Gastroesophageal sphincter (tissue), 3 donors: ENCODE data around the gene GPRC6A.

ENCODE experiments used
- EP300 ChIP-seq: sonication (generic); formaldehyde crosslinking; IDR thresholded peaks from one replicate; pipeline ENCODE4 v1.6.1; 2017; ENCODE audit warnings: antibody characterized with exemption, mild to moderate bottlenecking
- POLR2A ChIP-seq, 2 donors: fragments of 450-650 bp; IDR thresholded peaks; one replicate each; pipeline ENCODE4 v1.6.1; 2017; ENCODE audit warnings: antibody characterized with exemption in 2 of 2, mild to moderate bottlenecking in 2 of 2, moderate library complexity in 1 of 2
- POLR2AphosphoS5 ChIP-seq: sonication (generic); formaldehyde crosslinking; IDR thresholded peaks from one replicate; pipeline ENCODE4 v1.6.1; 2017; ENCODE audit warnings: antibody characterized with exemption
- TF ChIP-seq, protein P1 (sequence below), 4 experiments: fragments of 200-600 bp in 2 of 4; fragments of 450-650 bp in 2 of 4; sonication (generic) in 1 of 4; IDR thresholded peaks; one replicate each; pipeline ENCODE4 v1.5.1; 2017 to 2019; ENCODE audit warnings: antibody characterized with exemption in 4 of 4, mild to moderate bottlenecking in 2 of 4, moderate library complexity in 2 of 4

GRCh38 chr6:116859264-116859663 lies 30.4 kb upstream of the GPRC6A start:
- TF ChIP-seq POLR2AphosphoS5, result no peak
- TF ChIP-seq, protein P1, sequence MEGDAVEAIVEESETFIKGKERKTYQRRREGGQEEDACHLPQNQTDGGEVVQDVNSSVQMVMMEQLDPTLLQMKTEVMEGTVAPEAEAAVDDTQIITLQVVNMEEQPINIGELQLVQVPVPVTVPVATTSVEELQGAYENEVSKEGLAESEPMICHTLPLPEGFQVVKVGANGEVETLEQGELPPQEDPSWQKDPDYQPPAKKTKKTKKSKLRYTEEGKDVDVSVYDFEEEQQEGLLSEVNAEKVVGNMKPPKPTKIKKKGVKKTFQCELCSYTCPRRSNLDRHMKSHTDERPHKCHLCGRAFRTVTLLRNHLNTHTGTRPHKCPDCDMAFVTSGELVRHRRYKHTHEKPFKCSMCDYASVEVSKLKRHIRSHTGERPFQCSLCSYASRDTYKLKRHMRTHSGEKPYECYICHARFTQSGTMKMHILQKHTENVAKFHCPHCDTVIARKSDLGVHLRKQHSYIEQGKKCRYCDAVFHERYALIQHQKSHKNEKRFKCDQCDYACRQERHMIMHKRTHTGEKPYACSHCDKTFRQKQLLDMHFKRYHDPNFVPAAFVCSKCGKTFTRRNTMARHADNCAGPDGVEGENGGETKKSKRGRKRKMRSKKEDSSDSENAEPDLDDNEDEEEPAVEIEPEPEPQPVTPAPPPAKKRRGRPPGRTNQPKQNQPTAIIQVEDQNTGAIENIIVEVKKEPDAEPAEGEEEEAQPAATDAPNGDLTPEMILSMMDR (IDR thresholded peaks at IDR 0.05), result no peak
- no peak for TF ChIP-seq POLR2A (IDR thresholded peaks at IDR 0.05)
- no peak for TF ChIP-seq EP300
